B cell (primary cell): ENCODE measurements around the gene SELENOF. TPM values are rescaled to one million over a fixed set of nuclear protein-coding genes. Genes with fewer than 3 reads are reported as not detected.

ENCODE experiments used
- ATAC-seq: fragments of 200-7000 bp; cut with Tn5 transposase; one replicate; pipeline ENCODE4 v1.10.0; 2021; ENCODE audit warnings: low read depth, mild to moderate bottlenecking, moderate number of reproducible peaks, moderate library complexity
- CTCF ChIA-PET: fragments of 350-600 bp; sonication (Branson Sonifier 250); formaldehyde crosslinking; loops from one replicate; lab custom pipeline; 2021; ENCODE audit warnings: antibody characterized with exemption, inconsistent platforms; lab: Charles Lee
- POLR2A ChIA-PET: fragments of 350-600 bp; sonication (Branson Sonifier 250); formaldehyde crosslinking; loops from one replicate; lab custom pipeline; 2021; ENCODE audit warnings: antibody characterized with exemption; lab: Charles Lee
- DNase-seq: peaks from one replicate; pipeline ENCODE4 v3.0.0; 2013
- H2AFZ ChIP-seq: 2 replicates; pipeline ENCODE4 v1.6.1; 2012; ENCODE audit warnings: mild to moderate bottlenecking, low read depth, low read length; ENCODE audit not compliant: insufficient read depth, poor library complexity, severe bottlenecking
- H3K27ac ChIP-seq, 2 donors: 1 replicate in 1 of 2; 2 replicates in 1 of 2; pipeline ENCODE4 v1.5.1; 2012 to 2013; ENCODE audit warnings: low read length in 2 of 2, mild to moderate bottlenecking in 2 of 2, moderate library complexity in 1 of 2
- H3K27me3 ChIP-seq, 4 experiments: fragments of 200-600 bp in 1 of 4; sonication (generic) in 1 of 4; replicated peaks in 1 of 4; 1 replicate in 2 of 4; 2 replicates in 2 of 4; pipeline versions ENCODE4 v1.6.1 to v1.7.0; 2013 to 2016; ENCODE audit warnings: low read length in 3 of 4, mild to moderate bottlenecking in 2 of 4, mixed read lengths in 1 of 4, moderate library complexity in 1 of 4; ENCODE audit not compliant: insufficient read depth in 4 of 4, control insufficient read depth in 3 of 4; ENCODE audit errors: control extremely low read depth in 1 of 4
- H3K36me3 ChIP-seq, 2 experiments: replicated peaks in 1 of 2; 1 replicate in 1 of 2; 2 replicates in 1 of 2; pipeline versions ENCODE4 v1.6.1 to v1.7.1; 2013; ENCODE audit warnings: low read length in 1 of 2; ENCODE audit not compliant: insufficient read depth in 2 of 2, control insufficient read depth in 1 of 2; ENCODE audit errors: control extremely low read depth in 1 of 2, extremely low read depth in 1 of 2
- H3K4me1 ChIP-seq, 2 donors: fragments of 200-600 bp in 1 of 2; sonication (generic) in 1 of 2; 1 replicate in 1 of 2; 2 replicates in 1 of 2; pipeline versions ENCODE4 v1.5.1 to v1.6.1; 2013 to 2017; ENCODE audit warnings: low read length in 2 of 2; ENCODE audit not compliant: control insufficient read depth in 2 of 2, insufficient read depth in 2 of 2
- H3K4me2 ChIP-seq: replicated peaks from 2 replicates; pipeline ENCODE3; 2012; ENCODE audit warnings: mild to moderate bottlenecking, low read depth, low read length; ENCODE audit not compliant: poor library complexity, severe bottlenecking
- H3K4me3 ChIP-seq, 5 experiments: fragments of 200-600 bp in 1 of 5; sonication (generic) in 1 of 5; 1 replicate in 3 of 5; 2 replicates in 2 of 5; pipeline versions ENCODE4 v1.5.1 to v1.7.0; 2011 to 2016; ENCODE audit warnings: low read length in 4 of 5, mild to moderate bottlenecking in 4 of 5, low read depth in 2 of 5, control low read depth in 1 of 5, moderate library complexity in 1 of 5; ENCODE audit not compliant: insufficient read depth in 1 of 5; ENCODE audit errors: control extremely low read depth in 1 of 5, extremely low read depth in 1 of 5
- H3K79me2 ChIP-seq: fragments of 200-600 bp; sonication (generic); one replicate; pipeline ENCODE4 v1.6.0; 2016; ENCODE audit warnings: low read length; ENCODE audit not compliant: control insufficient read depth, insufficient read depth
- H3K9ac ChIP-seq: fragments of 200-600 bp; sonication (generic); 2 replicates; pipeline ENCODE4 v1.6.1; 2017; ENCODE audit warnings: mild to moderate bottlenecking, low read length, moderate library complexity
- H3K9me3 ChIP-seq, 3 donors: one replicate each; pipeline versions ENCODE4 v1.6.1 to v1.7.1; 2013; ENCODE audit warnings: low read length in 2 of 3; ENCODE audit not compliant: control insufficient read depth in 2 of 3, insufficient read depth in 1 of 3; ENCODE audit errors: control extremely low read depth in 1 of 3
- H4K20me1 ChIP-seq: 2 replicates; pipeline ENCODE4 v1.6.0; 2012; ENCODE audit warnings: mild to moderate bottlenecking, low read length; ENCODE audit not compliant: insufficient read depth, control insufficient read depth, poor library complexity, severe bottlenecking
- H3K27ac Mint-ChIP-seq: one replicate; pipeline ENCODE4 v1.8.0; 2021; ENCODE audit warnings: mixed read lengths
- H3K27me3 Mint-ChIP-seq: one replicate; pipeline ENCODE4 v1.8.0; 2021; ENCODE audit warnings: mixed read lengths
- H3K4me1 Mint-ChIP-seq: one replicate; pipeline ENCODE4 v1.8.0; 2021; ENCODE audit warnings: mixed read lengths
- H3K4me3 Mint-ChIP-seq: one replicate; pipeline ENCODE4 v1.8.0; 2021; ENCODE audit warnings: mixed read lengths
- H3K9me3 Mint-ChIP-seq: one replicate; pipeline ENCODE4 v1.8.0; 2022; ENCODE audit warnings: mixed read lengths; ENCODE audit not compliant: insufficient read depth
- EZH2 ChIP-seq: IDR thresholded peaks from 2 replicates; pipeline ENCODE4 v1.6.1; 2012; ENCODE audit warnings: borderline replicate concordance, low read depth, mild to moderate bottlenecking, moderate library complexity, low read length; ENCODE audit not compliant: insufficient read depth, poor library complexity, severe bottlenecking
- WGBS: methylation state at CpG from one replicate; pipeline ENCODE4 v1.1.5; 2013; ENCODE audit warnings: missing lambda C conversion rate; ENCODE audit not compliant: insufficient coverage; 5-methylcytosine and 5-hydroxymethylcytosine counted together
- intact Hi-C: fragments of 100-400 bp; cut with micrococcal nuclease; formaldehyde crosslinking; loops from one replicate; pipeline ENCODE4 v1.10.0; 2022
- polyA plus RNA-seq: library from polyadenylated mRNA; depleted of rRNA; stranded (reverse); fragments of >200 nt; gene quantifications from 2 replicates; pipeline ENCODE4 v1.2.3, GENCODE V29; 2012
- total RNA-seq, 2 donors: library from RNA; stranded (reverse); fragments of 120-200 nt in 1 of 2; gene quantifications; 1 replicate in 1 of 2; 2 replicates in 1 of 2; pipeline versions ENCODE4 v1.2.3 to v1.2.4, GENCODE V29; 2013 to 2022
- TF ChIP-seq, protein P1 (sequence below): fragments of 200-600 bp; IDR thresholded peaks from one replicate; pipeline ENCODE4 v1.8.0; 2022; ENCODE audit warnings: antibody characterized with exemption, mild to moderate bottlenecking

Gene SELENOF
- total and polyA plus RNA-seq, 2 donors (not counting 1 experiment from before 2014, with no cell fraction given) = 113 to 185 TPM

DNA sequence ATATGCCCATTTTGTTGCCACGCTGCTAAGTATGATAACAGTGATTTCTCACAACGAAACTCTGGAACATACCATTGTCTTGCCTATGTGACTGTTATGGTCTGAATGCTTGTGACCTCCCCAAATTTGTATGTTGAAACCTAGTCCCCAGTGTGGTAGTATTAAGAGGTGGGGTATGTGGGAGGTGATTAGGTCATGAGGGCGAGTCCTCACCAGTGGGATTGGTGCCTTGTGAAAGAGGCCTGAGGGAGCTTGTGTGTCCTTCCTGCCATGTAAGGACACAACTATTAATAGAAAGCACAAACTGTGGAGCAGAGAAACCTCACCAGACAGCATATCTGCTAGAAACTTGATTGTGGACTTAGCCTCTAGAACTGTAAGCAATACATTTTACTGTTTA, 84.6 kb downstream of the SELENOF start:
- Mint-ChIP-seq H3K9me3 (no peaks in the 10 kb centered on the region), H3K4me1 (peaks cover 5% of the 10 kb centered on the region), H3K27me3 (no peaks in the 10 kb centered on the region), H3K27ac (no peak overlapping the region), H3K4me3 (no peak overlapping the region)
- H3K9ac ChIP-seq = no peak overlapping the region
- POLR2A ChIA-PET = interaction anchor here (0.6 kb wide), 1 partner anchor 147 kb away, joined by 5 read pairs; no protein-coding TSS in a partner anchor
- intact Hi-C loops = no loop called here
- ATAC-seq = no peak
- H3K4me3 ChIP-seq = no peak overlapping the region
- H3K4me2 ChIP-seq = no peak overlapping the region
- peaks cover 0 to 5% of the 10 kb centered on the region in 2 donors for H3K4me1 ChIP-seq
- no peaks in the 10 kb centered on the region for H3K9me3 ChIP-seq
- H4K20me1 ChIP-seq = no peaks in the 10 kb centered on the region
- no peaks in the 10 kb centered on the region for H3K27me3 ChIP-seq
- no peak overlapping the region for H3K27ac ChIP-seq
- CTCF ChIA-PET = interaction anchor here (0.7 to 12.4 kb wide), 3 partner anchors 135 to 254 kb away, joined by 3 to 273 read pairs (median 16); no protein-coding TSS in a partner anchor
- no peak for DNase-seq
- WGBS = 83% methylated on average over 2 of the region's 3 CpGs
- no peaks in the 10 kb centered on the region for H3K36me3 ChIP-seq
- no peak overlapping the region for H2AFZ ChIP-seq
- TF ChIP-seq, protein P1, sequence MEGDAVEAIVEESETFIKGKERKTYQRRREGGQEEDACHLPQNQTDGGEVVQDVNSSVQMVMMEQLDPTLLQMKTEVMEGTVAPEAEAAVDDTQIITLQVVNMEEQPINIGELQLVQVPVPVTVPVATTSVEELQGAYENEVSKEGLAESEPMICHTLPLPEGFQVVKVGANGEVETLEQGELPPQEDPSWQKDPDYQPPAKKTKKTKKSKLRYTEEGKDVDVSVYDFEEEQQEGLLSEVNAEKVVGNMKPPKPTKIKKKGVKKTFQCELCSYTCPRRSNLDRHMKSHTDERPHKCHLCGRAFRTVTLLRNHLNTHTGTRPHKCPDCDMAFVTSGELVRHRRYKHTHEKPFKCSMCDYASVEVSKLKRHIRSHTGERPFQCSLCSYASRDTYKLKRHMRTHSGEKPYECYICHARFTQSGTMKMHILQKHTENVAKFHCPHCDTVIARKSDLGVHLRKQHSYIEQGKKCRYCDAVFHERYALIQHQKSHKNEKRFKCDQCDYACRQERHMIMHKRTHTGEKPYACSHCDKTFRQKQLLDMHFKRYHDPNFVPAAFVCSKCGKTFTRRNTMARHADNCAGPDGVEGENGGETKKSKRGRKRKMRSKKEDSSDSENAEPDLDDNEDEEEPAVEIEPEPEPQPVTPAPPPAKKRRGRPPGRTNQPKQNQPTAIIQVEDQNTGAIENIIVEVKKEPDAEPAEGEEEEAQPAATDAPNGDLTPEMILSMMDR = no peak
- TF ChIP-seq EZH2 = no peak
- H3K79me2 ChIP-seq = no peaks in the 10 kb centered on the region

DNA sequence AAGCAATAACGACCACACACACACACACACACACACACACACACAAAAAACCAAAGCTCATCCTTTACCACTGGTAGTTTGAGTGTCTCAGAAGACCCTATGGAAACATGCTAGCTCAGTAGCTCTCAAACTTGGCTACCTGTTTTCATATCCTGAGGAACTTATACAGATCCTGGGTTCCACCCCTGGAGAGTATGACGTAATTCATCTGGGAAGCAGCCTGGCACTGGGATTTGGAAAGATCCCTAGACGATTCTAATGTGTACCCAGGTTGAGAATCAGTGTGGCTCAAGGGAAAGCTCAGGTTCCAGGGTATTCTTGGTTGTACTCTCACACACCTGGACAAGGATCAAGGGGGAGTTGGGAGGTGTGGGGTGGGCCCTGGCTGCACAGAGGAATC, 85.9 kb downstream of the SELENOF start:
- no peaks in the 10 kb centered on the region for H3K9me3 Mint-ChIP-seq
- Histone ChIP-seq H3K4me3 (no peak overlapping the region), H3K9me3 (no peaks in the 10 kb centered on the region), H4K20me1 (no peaks in the 10 kb centered on the region), H3K79me2 (no peaks in the 10 kb centered on the region), H3K27me3 (no peaks in the 10 kb centered on the region), H3K4me2 (no peak overlapping the region), H2AFZ (no peak overlapping the region), H3K36me3 (no peaks in the 10 kb centered on the region), H3K9ac (no peak overlapping the region), H3K27ac (no peak overlapping the region), H3K4me1 (no peaks in the 10 kb centered on the region)
- DNase-seq = no peak
- 46% methylated on average over 2 of the region's 3 CpGs for WGBS
- intact Hi-C loops = no loop called here
- H3K4me3 Mint-ChIP-seq = no peak overlapping the region
- TF ChIP-seq, protein P1 = no peak
- no peak for TF ChIP-seq EZH2
- ATAC-seq = no peak
- H3K27me3 Mint-ChIP-seq = peaks cover 5% of the 10 kb centered on the region
- POLR2A ChIA-PET = no interaction called here
- no peaks in the 10 kb centered on the region for H3K4me1 Mint-ChIP-seq
- CTCF ChIA-PET = interaction anchor here (12.4 kb wide), 1 partner anchor 256 kb away, joined by 273 read pairs; no protein-coding TSS in a partner anchor
- H3K27ac Mint-ChIP-seq = no peak overlapping the region
